GM18870 (cell line): ENCODE results near the gene PDE3A.
"Not testable (repeated sequence)": the region's sequence is repeated elsewhere in the genome, so short reads cannot be mapped to it uniquely, and the experiment has no call there.

Experiments
- ATAC-seq: cut with Tn5 transposase; IDR thresholded peaks from one replicate; pipeline ENCODE4 v1.9.1; 2021; ENCODE audit warnings: moderate library complexity; ENCODE audit not compliant: unreplicated experiment

PDE3A gene

DNA sequence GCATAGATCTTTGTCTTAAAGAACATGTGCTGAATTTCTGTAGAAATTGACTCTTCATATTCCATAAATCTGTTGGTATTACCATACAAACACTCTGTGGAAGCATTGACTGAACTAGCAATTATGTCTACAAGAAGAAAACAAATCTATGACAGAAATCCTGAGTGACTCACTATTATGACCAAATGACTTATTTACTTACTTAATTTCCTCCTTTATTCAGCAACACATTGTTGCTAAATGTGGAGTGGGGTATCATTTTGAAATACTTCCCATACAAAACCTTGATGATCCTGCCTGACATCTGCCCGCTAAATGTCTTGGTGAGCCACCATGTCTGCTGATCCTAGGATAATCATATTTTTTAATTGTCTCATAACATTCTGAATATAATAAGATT lies 227.7 kb downstream of the PDE3A start:
- no peak for ATAC-seq

DNA sequence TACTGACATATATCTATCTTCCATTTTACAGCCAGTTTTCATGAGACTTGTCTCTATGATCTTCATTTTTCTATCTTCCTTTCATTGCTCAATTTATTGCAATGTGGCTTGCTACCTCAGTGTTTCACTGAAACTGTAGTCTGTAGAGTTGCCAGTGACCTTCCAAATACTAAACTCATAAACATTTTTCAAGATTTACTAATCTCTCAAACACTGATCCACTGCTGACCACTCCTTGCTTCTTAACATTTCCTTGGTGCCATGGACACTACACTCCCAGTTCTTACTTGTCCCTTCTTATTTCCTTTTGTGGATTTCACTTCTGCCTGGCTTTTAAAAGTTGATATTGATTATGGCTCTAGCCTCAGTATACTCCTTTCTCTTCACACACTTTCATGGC lies 231.4 kb downstream of the PDE3A start:
- no peak for ATAC-seq

- ATAC-seq, result no peak
These were observed 233.4 kb downstream of the PDE3A start for GRCh38 chr12:20601668-20602280.

DNA sequence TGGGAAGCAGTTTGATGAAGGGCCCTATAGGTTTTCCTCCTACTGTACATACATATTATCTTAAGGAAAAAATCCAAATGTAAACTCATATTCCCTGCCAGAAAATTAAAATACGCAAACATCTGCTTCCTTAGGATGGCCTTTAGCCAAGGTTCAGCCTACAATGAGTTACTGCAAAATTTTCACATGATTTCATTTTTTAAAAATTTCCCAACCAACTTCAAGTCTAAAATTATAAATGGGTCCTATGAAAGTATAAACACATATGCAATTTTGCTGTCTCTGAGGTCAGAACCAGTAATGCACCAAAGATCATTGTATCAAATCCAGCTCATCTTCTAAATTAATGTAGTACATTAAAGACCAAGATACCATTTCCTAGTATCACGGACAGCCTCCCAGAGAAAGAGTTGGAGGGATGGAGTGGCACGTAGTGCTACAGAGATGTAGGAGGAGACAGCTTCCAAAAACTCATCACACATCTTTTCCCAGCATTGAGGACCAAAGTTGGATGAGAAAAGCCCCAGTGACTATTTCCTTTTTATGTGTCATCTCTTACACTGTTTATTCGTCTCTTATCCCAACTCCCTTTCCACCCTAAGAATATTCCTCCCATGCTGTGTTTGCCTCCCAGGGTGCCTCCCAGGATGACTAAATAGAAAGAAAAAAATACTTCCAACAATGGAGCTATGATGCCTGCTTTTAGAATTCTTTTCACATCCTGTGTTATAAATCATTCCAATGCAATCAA lies 234.5 kb downstream of the PDE3A start:
- ATAC-seq, result no peak

GRCh38 chr12:20604408-20605067 lies 236.2 kb downstream of the PDE3A start:
- ATAC-seq, result no peak

GRCh38 chr12:20615020-20615419 lies 246.7 kb downstream of the PDE3A start:
- ATAC-seq, result not testable (repeated sequence)

DNA sequence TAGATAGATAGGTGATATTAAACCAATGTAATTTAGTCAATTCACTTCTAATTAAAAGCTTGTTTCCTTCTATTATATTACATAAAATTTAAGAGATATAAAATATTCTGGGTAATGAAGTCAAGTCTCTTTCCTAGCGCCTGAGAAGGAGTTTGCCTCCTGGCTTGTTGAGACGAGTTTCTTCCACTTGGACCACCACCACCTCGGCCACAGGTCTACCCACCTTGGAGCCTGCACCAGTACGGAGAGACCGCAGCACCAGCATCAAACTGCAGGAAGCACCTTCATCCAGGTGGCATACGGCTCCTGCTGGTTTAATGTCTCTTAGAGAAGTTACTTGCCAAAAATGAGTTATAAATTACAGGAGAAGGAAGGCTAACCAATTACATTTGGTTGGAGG lies 247.8 kb downstream of the PDE3A start:
- no peak for ATAC-seq

DNA sequence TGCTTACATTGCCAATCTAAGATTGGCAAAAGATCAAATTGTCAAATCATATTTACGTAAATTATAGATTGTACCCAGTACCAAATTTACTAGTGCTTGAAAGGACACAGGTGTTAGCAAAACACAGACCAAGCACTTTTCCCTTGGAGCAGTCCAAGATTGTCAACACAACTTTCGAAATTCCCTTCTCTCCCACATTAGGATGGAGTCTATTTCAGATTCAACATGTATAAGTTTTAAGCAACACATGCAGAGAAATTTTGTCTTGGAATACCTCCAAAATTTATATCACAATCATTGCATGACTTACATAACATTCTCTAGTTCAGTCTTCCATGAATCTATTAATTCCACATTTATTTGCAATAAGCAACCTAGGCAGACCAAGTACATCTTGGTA lies 251.9 kb downstream of the PDE3A start:
- no peak for ATAC-seq

- ATAC-seq, result no peak
These were observed 256.4 kb downstream of the PDE3A start for GRCh38 chr12:20624718-20625117.

DNA sequence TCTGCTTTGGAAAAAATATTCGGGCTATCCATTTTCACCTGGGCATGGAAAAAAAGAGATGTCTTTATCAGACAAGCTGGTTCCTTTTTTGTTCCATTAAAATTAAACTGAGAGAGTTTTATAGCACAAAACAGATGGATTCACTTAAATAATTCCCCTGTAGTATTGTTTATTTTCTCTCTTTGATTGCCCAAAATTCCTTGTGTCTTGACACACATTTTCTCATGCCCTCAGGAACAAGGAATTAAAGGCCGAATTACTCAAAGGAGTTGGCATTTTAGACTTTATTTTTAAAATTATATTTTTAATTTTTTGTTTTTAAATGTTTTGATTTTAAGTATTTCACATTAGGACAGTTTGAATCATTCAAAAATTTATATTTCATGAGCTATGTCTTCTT lies 257.2 kb downstream of the PDE3A start:
- ATAC-seq, result no peak

DNA sequence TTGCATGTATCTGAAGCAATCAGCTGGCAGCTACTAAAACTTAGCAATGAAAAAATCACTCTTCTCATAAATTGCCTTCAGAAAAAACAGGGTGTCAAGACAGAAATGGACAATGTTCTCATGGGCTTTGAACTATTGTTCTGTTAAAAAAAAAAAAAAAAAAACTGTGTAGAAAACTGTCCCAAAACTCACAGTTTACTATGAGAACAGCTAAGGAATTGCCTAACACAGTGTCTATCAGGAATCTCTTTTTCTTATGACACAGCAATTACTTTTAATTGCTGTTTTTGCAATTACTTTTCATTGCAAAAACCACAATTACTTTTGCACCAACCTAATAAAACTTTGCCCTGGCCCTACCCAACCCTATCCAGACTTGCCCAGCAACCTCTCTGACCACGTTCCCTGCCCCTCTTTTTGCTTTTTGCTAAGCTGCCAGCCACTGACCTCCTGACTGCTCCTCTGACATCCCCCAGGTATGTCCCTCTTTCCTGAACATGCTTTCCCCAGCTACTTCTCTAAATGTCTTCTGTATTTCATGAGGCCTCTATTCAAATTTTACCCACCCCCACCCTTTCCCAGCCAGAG lies 258.8 kb downstream of the PDE3A start:
- ATAC-seq, result no peak

DNA sequence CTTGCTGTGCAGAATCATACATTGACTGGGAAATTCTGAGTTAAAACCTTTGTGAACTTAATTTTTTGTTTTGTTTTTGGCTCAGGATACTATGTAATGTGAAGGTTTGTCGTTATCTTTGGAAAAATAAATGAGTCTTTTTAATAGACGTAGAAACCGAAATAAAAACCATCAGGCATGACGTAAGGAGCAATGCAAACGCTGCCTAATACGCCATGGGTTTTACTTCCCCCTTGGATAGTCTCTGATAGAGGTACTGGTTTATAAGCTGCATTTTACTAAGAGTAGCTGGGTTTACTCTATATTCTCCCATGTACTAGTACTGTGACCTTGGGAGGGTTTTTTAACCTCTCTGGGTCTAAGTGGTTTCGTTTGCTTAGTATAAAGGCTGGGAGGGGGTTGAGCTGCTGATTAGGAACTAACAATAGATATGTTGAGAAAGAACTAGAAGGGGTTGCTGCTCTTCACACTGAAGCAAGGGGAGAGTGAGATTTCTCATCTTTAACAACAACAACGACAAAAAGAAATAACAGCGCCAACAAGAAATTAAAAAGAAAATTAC lies 260.0 kb downstream of the PDE3A start:
- ATAC-seq, result no peak

GRCh38 chr12:20628999-20629398 lies 260.7 kb downstream of the PDE3A start:
- ATAC-seq, result no peak

DNA sequence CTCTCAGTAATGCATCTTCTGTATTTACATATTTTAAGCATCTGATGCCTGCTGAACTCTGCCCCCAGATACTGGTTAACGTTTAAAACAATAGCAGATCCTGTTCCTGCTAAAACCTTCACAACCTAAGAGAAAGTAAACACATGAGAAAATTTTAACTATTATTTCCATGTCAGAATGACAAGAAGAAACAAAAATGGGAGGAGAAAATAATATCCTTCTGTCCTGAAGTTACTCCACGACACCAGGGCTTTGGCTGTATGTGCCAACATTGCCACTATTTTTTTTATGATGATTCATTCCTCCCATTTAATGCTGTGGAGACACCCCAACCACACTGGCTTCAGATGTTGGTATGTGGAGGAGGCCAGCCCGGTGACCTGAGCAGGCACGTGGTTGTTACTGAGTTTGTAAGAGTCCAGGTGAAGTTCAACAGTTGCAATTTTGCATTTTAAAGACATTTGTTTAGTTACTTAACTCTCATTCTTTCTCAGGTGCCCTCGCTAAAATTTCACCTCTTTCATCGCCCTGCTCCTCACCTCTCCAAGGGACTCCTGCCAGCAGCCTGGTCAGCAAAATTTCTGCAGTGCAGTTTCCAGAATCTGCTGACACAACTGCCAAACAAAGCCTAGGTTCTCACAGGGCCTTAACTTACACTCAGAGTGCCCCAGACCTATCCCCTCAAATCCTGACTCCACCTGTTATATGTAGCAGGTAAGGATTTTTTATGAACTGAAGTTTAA lies 261.2 kb downstream of the PDE3A start:
- no peak for ATAC-seq

- ATAC-seq, result no peak
These were observed 263.4 kb downstream of the PDE3A start for GRCh38 chr12:20631711-20632110.

GRCh38 chr12:20641106-20641505 lies 272.8 kb downstream of the PDE3A start:
- ATAC-seq, result no peak

- no peak for ATAC-seq
These were observed 275.5 kb downstream of the PDE3A start for GRCh38 chr12:20643822-20644221.

- no peak for ATAC-seq
These were observed 278.0 kb downstream of the PDE3A start for GRCh38 chr12:20646239-20646827.

DNA sequence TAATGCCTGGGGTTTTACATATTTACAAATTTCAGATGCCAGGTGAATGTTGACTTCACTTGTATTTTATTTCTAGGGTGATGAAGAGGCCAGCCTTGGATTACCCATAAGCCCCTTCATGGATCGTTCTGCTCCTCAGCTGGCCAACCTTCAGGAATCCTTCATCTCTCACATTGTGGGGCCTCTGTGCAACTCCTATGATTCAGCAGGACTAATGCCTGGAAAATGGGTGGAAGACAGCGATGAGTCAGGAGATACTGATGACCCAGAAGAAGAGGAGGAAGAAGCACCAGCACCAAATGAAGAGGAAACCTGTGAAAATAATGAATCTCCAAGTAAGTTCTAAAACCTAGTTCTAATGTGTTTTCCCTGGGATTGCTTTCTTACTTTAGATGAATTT lies 285.5 kb downstream of the PDE3A start:
- ATAC-seq, result no peak

DNA sequence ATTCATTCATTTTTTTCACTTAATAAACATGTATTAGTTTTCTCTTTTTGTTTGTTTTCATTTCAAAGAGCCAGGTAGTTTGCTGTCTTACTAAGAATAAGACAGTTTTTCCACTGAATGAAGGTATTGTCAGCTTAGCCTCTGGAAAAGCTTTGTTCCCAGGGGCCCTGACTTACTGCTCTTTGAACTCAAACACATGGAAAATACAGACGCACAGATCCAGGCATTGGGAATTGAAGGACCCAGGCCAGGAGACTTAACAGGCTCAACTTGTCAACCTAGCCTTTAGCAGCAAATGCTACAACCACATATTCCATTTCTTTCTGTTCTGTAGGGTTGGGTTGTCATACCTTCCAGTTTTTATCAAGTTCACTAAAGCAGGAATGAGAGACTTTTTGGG lies 288.3 kb downstream of the PDE3A start:
- ATAC-seq, result no peak
